ENCODE measurements around the gene LTBP1. TPM values are rescaled to one million over a fixed set of nuclear protein-coding genes. Genes with fewer than 3 reads are reported as not detected.

The LTBP1 gene
- total and polyA plus RNA-seq, 10 of the 15 experiments (the other 5 are each of a cell fraction or from before 2014, with no cell fraction given): 0.01 to 0.28 (median 0.12) TPM; not detected in 2

GRCh38 chr2:33267756-33268155 lies 321.0 kb downstream of the LTBP1 start:
- ChIA-PET POLR2A (no interaction called here), CTCF (no interaction called here)
- in situ Hi-C loops (cut with MboI): no loop called here
- no peak for TF ChIP-seq TCF7 (IDR thresholded peaks at IDR 0.05; ENCODE audit: borderline replicate concordance)
- no peak for TF ChIP-seq KLF5 (IDR thresholded peaks at IDR 0.05; ENCODE audit: partially characterized antibody)
- no peak for TF ChIP-seq HDAC6 (IDR thresholded peaks at IDR 0.05; ENCODE audit: unreplicated experiment)
- TF ChIP-seq POU2F2 (IDR thresholded peaks at IDR 0.05; ENCODE audit: borderline replicate concordance, low read depth, low read length): no peak
- TF ChIP-seq YBX1 (IDR thresholded peaks at IDR 0.05): no peak
- TF ChIP-seq HCFC1 (IDR thresholded peaks at IDR 0.05; ENCODE audit: low read length): no peak
- TF ChIP-seq RAD21 (IDR thresholded peaks at IDR 0.05; ENCODE audit: insufficient read depth, low read depth, low read length): no peak
- no peak for TF ChIP-seq ETV6 (conservative IDR thresholded peaks at IDR 0.05 in 1 of 2, IDR thresholded peaks at IDR 0.05 in 1 of 2; ENCODE audit: borderline replicate concordance in 1 of 2, low read depth in 1 of 2)
- TF ChIP-seq POLR2A (IDR thresholded peaks at IDR 0.05; ENCODE audit: low read depth, low read length): no peak
- no peak for TF ChIP-seq CREM (IDR thresholded peaks at IDR 0.05; ENCODE audit: low read depth)
- TF ChIP-seq CTCF (IDR thresholded peaks at IDR 0.05 in 2 of 3, conservative IDR thresholded peaks at IDR 0.05 in 1 of 3; ENCODE audit: control insufficient read depth in 2 of 3, extremely low read depth in 1 of 3, insufficient read depth in 1 of 3, low read depth in 3 of 3, low read length in 3 of 3): no peak
- no peak for TF ChIP-seq SPI1 (IDR thresholded peaks at IDR 0.05; ENCODE audit: borderline replicate concordance, insufficient read depth, low read depth, low read length)
- TF ChIP-seq ASH2L (IDR thresholded peaks at IDR 0.05; ENCODE audit: borderline replicate concordance, low read depth): no peak
- TF ChIP-seq MLLT1 (IDR thresholded peaks at IDR 0.05): no peak
- no peak for TF ChIP-seq MEF2A (IDR thresholded peaks at IDR 0.05; ENCODE audit: insufficient read depth, low read depth, low read length)
- TF ChIP-seq BCL11A (IDR thresholded peaks at IDR 0.05; ENCODE audit: low read depth, low read length): no peak
- TF ChIP-seq ZNF687 (IDR thresholded peaks at IDR 0.05): no peak

More at GRCh38 chr2:33267756-33268155, 321.0 kb downstream of the LTBP1 start:
- Histone ChIP-seq H3K9me3 (replicated peaks; ENCODE audit: control insufficient read depth, insufficient read depth, low read length) (peaks cover 14% of the 10 kb centered on the region; the same call in 2 of the 3 replicates), H3K4me3 (no peak overlapping the region), H3K4me2 (ENCODE audit: control insufficient read depth, insufficient read depth) (no peak overlapping the region), H3K4me1 (ENCODE audit: control insufficient read depth, insufficient read depth, low read length) (peaks cover 10% of the 10 kb centered on the region), H3K27ac (ENCODE audit: control insufficient read depth, insufficient read depth) (no peak overlapping the region), H3K36me3 (ENCODE audit: control insufficient read depth in 2 of 2, insufficient read depth in 2 of 2, low read length in 1 of 2) (no peaks in the 10 kb centered on the region), H3K9ac (ENCODE audit: control insufficient read depth, insufficient read depth, low read length) (no peak overlapping the region), H3K27me3 (replicated peaks in 1 of 2; ENCODE audit: control insufficient read depth in 2 of 2, insufficient read depth in 2 of 2, low read length in 1 of 2) (peaks cover 0 to 2% of the 10 kb centered on the region in 2 experiments; a peak in 2 of 4 replicates), H3K79me2 (ENCODE audit: control insufficient read depth, insufficient read depth, low read length) (no peaks in the 10 kb centered on the region), H2AFZ (ENCODE audit: control insufficient read depth, low read depth, low read length) (no peak overlapping the region), H4K20me1 (ENCODE audit: control insufficient read depth, insufficient read depth) (no peaks in the 10 kb centered on the region)
- ATAC-seq (no peak), DNase-seq (ENCODE audit: low read depth, low spot score) (no peak), FAIRE-seq (no peak)
- ChIA-PET RAD21 (ENCODE audit: unreplicated experiment) (no interaction called here), SMC1A (ENCODE audit: uncharacterized antibody, unreplicated experiment) (interaction anchor here (1.3 kb wide), 1 partner anchor 39 kb away, joined by 3 read pairs; no protein-coding TSS in a partner anchor)
- BruUV-seq (replicated peaks): no TSS peak
- intact Hi-C loops (cut with micrococcal nuclease; ENCODE audit: unreplicated experiment): no loop called here

Data from GM12878 (cell line).